Trophoblast cell (in vitro differentiated cells and primary cell): Measurements from ENCODE around the gene CLCN3.

Source experiments
- DNase-seq, 2 donors: peaks; one replicate each; pipeline ENCODE4 v3.0.0-alpha.2; 2016
- H2AFZ ChIP-seq: 2 replicates; pipeline ENCODE4 v1.6.1; 2013; ENCODE audit warnings: low read length, moderate library complexity, mild to moderate bottlenecking; ENCODE audit not compliant: insufficient read depth, poor library complexity
- H2AK5ac ChIP-seq: 2 replicates; pipeline ENCODE4 v1.6.1; 2013; ENCODE audit warnings: mild to moderate bottlenecking, low read length
- H2BK120ac ChIP-seq: 2 replicates; pipeline ENCODE4 v1.6.1; 2013; ENCODE audit warnings: low read length, mild to moderate bottlenecking, moderate library complexity; ENCODE audit not compliant: insufficient read depth, poor library complexity
- H2BK12ac ChIP-seq: 2 replicates; pipeline ENCODE4 v1.6.1; 2013; ENCODE audit warnings: mild to moderate bottlenecking, low read length, moderate library complexity
- H2BK5ac ChIP-seq: 2 replicates; pipeline ENCODE4 v1.6.1; 2013; ENCODE audit warnings: low read length, low read depth, moderate library complexity, mild to moderate bottlenecking; ENCODE audit not compliant: poor library complexity
- H3K14ac ChIP-seq: 2 replicates; pipeline ENCODE4 v1.6.1; 2013; ENCODE audit warnings: mild to moderate bottlenecking, low read length
- H3K18ac ChIP-seq: 2 replicates; pipeline ENCODE4 v1.6.1; 2013; ENCODE audit warnings: mild to moderate bottlenecking, low read length
- H3K23ac ChIP-seq: 2 replicates; pipeline ENCODE4 v1.6.1; 2013; ENCODE audit warnings: low read length
- H3K27ac ChIP-seq: 2 replicates; pipeline ENCODE4 v1.5.1; 2013; ENCODE audit warnings: low read depth, mild to moderate bottlenecking, inconsistent platforms, low read length, moderate library complexity
- H3K27me3 ChIP-seq: 2 replicates; pipeline ENCODE4 v1.6.1; 2013; ENCODE audit warnings: inconsistent platforms, mild to moderate bottlenecking, low read length, moderate library complexity; ENCODE audit not compliant: insufficient read depth
- H3K36me3 ChIP-seq, 2 experiments: 1 replicate in 1 of 2; 2 replicates in 1 of 2; pipeline ENCODE4 v1.6.1; 2013; ENCODE audit warnings: low read length in 2 of 2, mild to moderate bottlenecking in 2 of 2, moderate library complexity in 1 of 2; ENCODE audit not compliant: insufficient read depth in 2 of 2, control insufficient read depth in 1 of 2
- H3K4ac ChIP-seq: 2 replicates; pipeline ENCODE4 v1.6.1; 2013; ENCODE audit warnings: low read depth, mild to moderate bottlenecking, low read length, moderate library complexity
- H3K4me1 ChIP-seq, 2 experiments: 1 replicate in 1 of 2; 2 replicates in 1 of 2; pipeline ENCODE4 v1.6.1; 2013; ENCODE audit warnings: low read length in 2 of 2, mild to moderate bottlenecking in 2 of 2, moderate library complexity in 1 of 2; ENCODE audit not compliant: insufficient read depth in 2 of 2, control insufficient read depth in 1 of 2
- H3K4me2 ChIP-seq: 2 replicates; pipeline ENCODE4 v1.6.1; 2013; ENCODE audit warnings: inconsistent platforms, mild to moderate bottlenecking, low read length, moderate library complexity
- H3K4me3 ChIP-seq: 2 replicates; pipeline ENCODE4 v1.5.1; 2013; ENCODE audit warnings: mild to moderate bottlenecking, low read depth, low read length, inconsistent platforms
- H3K79me1 ChIP-seq: one replicate; pipeline ENCODE4 v1.6.1; 2013; ENCODE audit warnings: low read length
- H3K79me2 ChIP-seq: 2 replicates; pipeline ENCODE4 v1.6.1; 2013; ENCODE audit warnings: low read length, mild to moderate bottlenecking; ENCODE audit not compliant: control insufficient read depth, insufficient read depth, poor library complexity
- H3K9ac ChIP-seq: 2 replicates; pipeline ENCODE4 v1.6.1; 2013; ENCODE audit warnings: mild to moderate bottlenecking, low read length
- H3K9me3 ChIP-seq: 2 replicates; pipeline ENCODE4 v1.6.1; 2013; ENCODE audit warnings: low read depth, mild to moderate bottlenecking, control low read depth, inconsistent platforms, low read length; ENCODE audit not compliant: insufficient read depth
- H4K12ac ChIP-seq: 2 replicates; pipeline ENCODE4 v1.6.1; 2013; ENCODE audit warnings: low read depth, mild to moderate bottlenecking, low read length, moderate library complexity
- H4K8ac ChIP-seq: 2 replicates; pipeline ENCODE4 v1.6.1; 2013; ENCODE audit warnings: low read depth, mild to moderate bottlenecking, low read length, moderate library complexity
- H4K91ac ChIP-seq: one replicate; pipeline ENCODE4 v1.6.1; 2013; ENCODE audit warnings: low read depth, mild to moderate bottlenecking, low read length, moderate library complexity
- WGBS: extraction: QIAGEN DNeasy Blood & Tissue Kit; methylation state at CpG from one replicate; pipeline ENCODE4 v1.1.7; 2013; ENCODE audit warnings: missing lambda C conversion rate; ENCODE audit not compliant: insufficient read length, insufficient coverage; ENCODE audit errors: extremely low coverage; 5-methylcytosine and 5-hydroxymethylcytosine counted together

Gene CLCN3

DNA sequence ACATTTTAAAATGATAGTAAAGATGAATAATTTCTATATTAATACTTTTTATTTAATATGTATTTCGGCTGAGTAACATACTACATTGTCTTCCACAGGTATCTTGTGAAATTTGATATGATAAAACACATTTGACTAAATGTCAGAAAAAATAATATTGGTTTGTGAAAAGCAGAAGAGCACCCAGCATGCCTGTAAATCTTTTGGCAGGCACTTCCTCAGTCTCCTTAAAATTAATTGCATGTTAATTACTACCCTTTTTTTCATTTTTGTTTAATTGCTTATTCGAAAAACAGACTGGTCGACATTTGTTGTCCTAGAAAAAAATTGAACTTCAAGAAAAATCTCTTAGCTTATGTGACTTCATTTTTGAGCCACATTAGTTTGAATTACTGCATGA, 40.6 kb downstream of the CLCN3 start:
- H3K4ac ChIP-seq = no peak overlapping the region
- H2BK12ac ChIP-seq = no peak overlapping the region
- no peak overlapping the region for H3K18ac ChIP-seq
- H2AK5ac ChIP-seq = no peak overlapping the region
- H2BK5ac ChIP-seq = no peak overlapping the region
- H4K8ac ChIP-seq = no peak overlapping the region
- H4K12ac ChIP-seq = no peak overlapping the region
- H3K36me3 ChIP-seq = no peaks in the 10 kb centered on the region
- no peak overlapping the region for H4K91ac ChIP-seq
- H2AFZ ChIP-seq = no peak overlapping the region
- no peak overlapping the region for H3K14ac ChIP-seq
- no peaks in the 10 kb centered on the region for H3K9me3 ChIP-seq
- H3K4me2 ChIP-seq = no peak overlapping the region
- no peak overlapping the region for H3K4me3 ChIP-seq
- H3K27me3 ChIP-seq = no peaks in the 10 kb centered on the region
- H3K4me1 ChIP-seq = no peaks in the 10 kb centered on the region
- no peaks in the 10 kb centered on the region for H3K79me2 ChIP-seq
- no peak for DNase-seq
- peaks cover 3% of the 10 kb centered on the region for H3K79me1 ChIP-seq
- H3K9ac ChIP-seq = no peak overlapping the region
- no peak overlapping the region for H3K23ac ChIP-seq
- H2BK120ac ChIP-seq = no peak overlapping the region
- no CpG with 5 or more reads among the region's 3 CpGs for WGBS
- H3K27ac ChIP-seq = no peak overlapping the region

DNA sequence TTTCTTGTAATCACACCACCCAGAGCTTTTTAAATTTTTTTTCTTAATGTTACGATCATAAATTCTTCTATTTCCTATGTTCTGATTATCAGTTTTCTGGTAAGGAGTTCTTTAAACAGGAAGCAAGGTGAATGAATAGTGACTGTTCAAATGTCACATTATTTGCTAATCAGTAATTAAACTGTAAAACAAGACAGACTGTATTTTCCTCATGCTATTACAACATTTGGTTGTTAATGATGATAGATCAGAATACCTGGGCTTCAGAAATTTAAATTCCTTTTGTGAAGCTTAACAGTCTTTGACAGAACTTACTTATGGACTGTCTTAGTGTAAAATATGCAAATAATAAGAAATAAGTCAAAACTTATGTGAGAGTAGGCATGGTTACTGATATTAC, 41.4 kb downstream of the CLCN3 start:
- no peak overlapping the region for H3K4me2 ChIP-seq
- H3K4ac ChIP-seq = no peak overlapping the region
- no peak overlapping the region for H3K9ac ChIP-seq
- H2BK5ac ChIP-seq = no peak overlapping the region
- H2AFZ ChIP-seq = no peak overlapping the region
- H3K14ac ChIP-seq = no peak overlapping the region
- no peak overlapping the region for H4K12ac ChIP-seq
- H3K27me3 ChIP-seq = no peaks in the 10 kb centered on the region
- H2BK12ac ChIP-seq = no peak overlapping the region
- H4K8ac ChIP-seq = no peak overlapping the region
- H3K9me3 ChIP-seq = no peaks in the 10 kb centered on the region
- H3K4me1 ChIP-seq = no peaks in the 10 kb centered on the region
- H2AK5ac ChIP-seq = no peak overlapping the region
- H3K36me3 ChIP-seq = peaks cover 0 to 1% of the 10 kb centered on the region in 2 experiments
- no peak for DNase-seq
- H3K4me3 ChIP-seq = no peak overlapping the region
- peaks cover 3% of the 10 kb centered on the region for H3K79me1 ChIP-seq
- H2BK120ac ChIP-seq = no peak overlapping the region
- H3K18ac ChIP-seq = no peak overlapping the region
- no CpG with 5 or more reads among the region's 1 CpG for WGBS
- no peak overlapping the region for H4K91ac ChIP-seq
- H3K79me2 ChIP-seq = no peaks in the 10 kb centered on the region
- H3K23ac ChIP-seq = no peak overlapping the region
- H3K27ac ChIP-seq = no peak overlapping the region

DNA sequence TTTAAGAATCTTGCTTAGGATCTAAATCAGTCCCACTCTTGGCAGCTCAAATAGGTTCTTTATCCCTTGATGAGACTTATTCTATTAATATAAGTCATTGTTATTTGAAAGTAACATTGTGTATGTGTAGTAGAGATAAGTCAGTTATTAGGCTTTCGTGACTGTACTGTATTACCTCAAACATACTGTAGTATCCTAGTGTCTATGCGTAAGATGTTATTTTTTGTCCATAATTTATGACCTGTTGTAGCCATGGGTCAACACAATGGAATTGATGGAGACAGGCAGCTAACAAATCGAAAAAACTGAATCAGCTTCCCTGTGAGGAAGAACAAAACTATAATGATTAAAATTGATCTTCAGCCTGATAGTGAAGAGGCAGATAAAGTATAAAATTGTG, 41.8 kb downstream of the CLCN3 start:
- H3K27ac ChIP-seq = no peak overlapping the region
- H2BK12ac ChIP-seq = no peak overlapping the region
- H3K23ac ChIP-seq = no peak overlapping the region
- H3K4me3 ChIP-seq = no peak overlapping the region
- no peak overlapping the region for H3K14ac ChIP-seq
- H3K18ac ChIP-seq = no peak overlapping the region
- H4K8ac ChIP-seq = no peak overlapping the region
- no peaks in the 10 kb centered on the region for H3K9me3 ChIP-seq
- no peak overlapping the region for H2BK120ac ChIP-seq
- no peak overlapping the region for H3K4ac ChIP-seq
- peaks cover 0 to 1% of the 10 kb centered on the region in 2 experiments for H3K36me3 ChIP-seq
- no peak overlapping the region for H3K4me2 ChIP-seq
- H3K79me1 ChIP-seq = peaks cover 3% of the 10 kb centered on the region
- no CpG with 5 or more reads among the region's 3 CpGs for WGBS
- no peak overlapping the region for H4K12ac ChIP-seq
- no peaks in the 10 kb centered on the region for H3K27me3 ChIP-seq
- no peaks in the 10 kb centered on the region for H3K4me1 ChIP-seq
- H4K91ac ChIP-seq = no peak overlapping the region
- H2AK5ac ChIP-seq = no peak overlapping the region
- no peak for DNase-seq
- H2AFZ ChIP-seq = no peak overlapping the region
- H3K9ac ChIP-seq = no peak overlapping the region
- no peaks in the 10 kb centered on the region for H3K79me2 ChIP-seq
- H2BK5ac ChIP-seq = no peak overlapping the region

DNA sequence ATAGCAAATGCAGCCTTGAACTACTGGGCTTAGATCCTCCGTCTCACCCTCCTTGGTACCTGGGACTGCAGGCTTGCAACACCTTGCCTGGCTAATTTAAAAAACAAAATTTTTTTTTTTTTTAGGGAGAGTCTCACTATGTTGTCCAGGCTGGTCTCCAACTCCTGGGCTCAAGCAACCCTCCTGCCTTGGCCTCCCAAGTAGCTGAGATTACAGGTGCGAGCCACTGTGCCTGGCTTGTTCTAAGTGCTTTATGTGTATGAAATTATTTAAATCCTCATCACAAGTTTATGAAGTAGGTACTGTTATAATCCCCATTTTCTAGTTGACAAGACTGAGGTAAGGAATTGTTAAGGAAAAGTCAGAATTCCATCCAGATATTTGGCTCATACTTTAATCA, 43.0 kb downstream of the CLCN3 start:
- Histone ChIP-seq H3K79me1 (peaks cover 3% of the 10 kb centered on the region), H3K27ac (no peak overlapping the region), H4K12ac (no peak overlapping the region), H3K36me3 (peaks cover 0 to 1% of the 10 kb centered on the region in 2 experiments), H3K4ac (no peak overlapping the region), H2AK5ac (no peak overlapping the region), H3K79me2 (no peaks in the 10 kb centered on the region), H2BK5ac (no peak overlapping the region), H3K9ac (no peak overlapping the region), H3K4me1 (no peaks in the 10 kb centered on the region), H3K14ac (no peak overlapping the region), H3K23ac (no peak overlapping the region), H3K9me3 (no peaks in the 10 kb centered on the region), H2BK120ac (no peak overlapping the region), H3K4me2 (no peak overlapping the region), H3K18ac (no peak overlapping the region), H2BK12ac (no peak overlapping the region), H4K8ac (no peak overlapping the region), H3K27me3 (no peaks in the 10 kb centered on the region), H2AFZ (no peak overlapping the region), H4K91ac (no peak overlapping the region), H3K4me3 (no peak overlapping the region)
- no peak for DNase-seq
- no CpG with 5 or more reads among the region's 2 CpGs for WGBS
